Mucosa of rectum (tissue), 2 donors: ENCODE data around the gene OSBPL5.

ENCODE experiments used
- H3K27ac ChIP-seq, 2 donors: one replicate each; pipeline ENCODE4 v1.7.0; 2013; ENCODE audit warnings: inconsistent platforms in 2 of 2, low read depth in 2 of 2, low read length in 2 of 2
- H3K27me3 ChIP-seq, 2 donors: one replicate each; pipeline ENCODE4 v1.7.0; 2013; ENCODE audit warnings: low read length in 2 of 2; ENCODE audit not compliant: control insufficient read depth in 2 of 2, insufficient read depth in 2 of 2
- H3K36me3 ChIP-seq, 2 donors: one replicate each; pipeline ENCODE4 v1.7.0; 2013; ENCODE audit warnings: low read length in 2 of 2; ENCODE audit not compliant: control insufficient read depth in 2 of 2, insufficient read depth in 2 of 2
- H3K4me1 ChIP-seq, 2 donors: one replicate each; pipeline ENCODE4 v1.7.0; 2013; ENCODE audit warnings: low read length in 2 of 2, mild to moderate bottlenecking in 1 of 2; ENCODE audit not compliant: control insufficient read depth in 2 of 2, insufficient read depth in 2 of 2
- H3K4me3 ChIP-seq, 2 donors: one replicate each; pipeline ENCODE4 v1.7.0; 2013; ENCODE audit warnings: low read length in 2 of 2
- H3K9ac ChIP-seq, 2 donors: one replicate each; pipeline ENCODE4 v1.7.0; 2013; ENCODE audit warnings: low read length in 2 of 2, low read depth in 1 of 2, mild to moderate bottlenecking in 1 of 2
- H3K9me3 ChIP-seq, 2 donors: one replicate each; pipeline ENCODE4 v1.7.0; 2013; ENCODE audit warnings: low read length in 2 of 2; ENCODE audit not compliant: control insufficient read depth in 2 of 2
- donor health status: healthy.
- donor health status: Normal muscosa, but diverticular disease.

OSBPL5 gene

DNA sequence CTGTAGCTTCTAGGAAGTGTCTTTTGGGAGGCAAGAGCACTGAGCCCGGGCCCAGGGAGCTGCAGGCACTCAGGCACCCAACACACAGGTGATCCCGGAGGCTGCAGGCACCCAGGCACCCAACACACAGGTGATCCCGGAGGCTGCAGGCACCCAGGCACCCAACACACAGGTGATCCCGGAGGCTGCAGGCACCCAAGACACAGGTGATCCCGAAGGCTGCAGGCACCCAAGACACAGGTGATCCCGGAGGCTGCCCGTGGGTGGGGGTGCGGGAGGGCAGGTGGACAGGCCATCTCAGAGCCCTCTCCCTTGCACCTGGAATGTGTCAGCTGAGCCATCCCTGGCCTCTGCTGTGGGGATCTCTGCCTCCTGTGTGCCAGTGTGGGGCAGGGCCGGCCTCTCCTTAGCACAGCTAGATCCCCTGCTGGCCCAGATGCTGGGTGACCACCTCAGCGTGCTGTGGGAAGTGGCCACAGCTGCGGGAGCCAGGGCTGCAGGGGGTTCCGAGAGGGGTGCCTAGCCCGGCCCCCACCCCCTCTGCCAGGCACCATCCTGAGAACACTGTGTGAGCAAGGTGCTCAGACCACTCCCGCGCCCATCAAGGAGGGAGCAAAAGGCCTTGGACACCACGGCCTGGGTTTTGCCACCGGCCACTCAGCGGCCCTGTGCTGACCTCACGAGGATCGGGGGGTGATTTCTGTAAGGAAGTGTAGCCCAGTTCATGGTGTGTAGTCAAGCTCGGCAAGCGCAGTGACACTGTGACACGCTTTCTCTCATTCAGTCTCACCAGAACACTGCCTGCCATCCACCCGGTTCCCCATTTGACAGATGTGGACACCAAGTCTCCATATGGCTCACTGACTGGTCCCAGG lies 39.3 kb upstream of the OSBPL5 start:
- Histone ChIP-seq H3K27ac (no peak overlapping the region), H3K9ac (no peak overlapping the region), H3K27me3 (peaks cover 9 to 21% of the 10 kb centered on the region in 2 donors), H3K4me3 (no peak overlapping the region), H3K9me3 (no peaks in the 10 kb centered on the region), H3K36me3 (no peaks in the 10 kb centered on the region), H3K4me1 (no peaks in the 10 kb centered on the region)

DNA sequence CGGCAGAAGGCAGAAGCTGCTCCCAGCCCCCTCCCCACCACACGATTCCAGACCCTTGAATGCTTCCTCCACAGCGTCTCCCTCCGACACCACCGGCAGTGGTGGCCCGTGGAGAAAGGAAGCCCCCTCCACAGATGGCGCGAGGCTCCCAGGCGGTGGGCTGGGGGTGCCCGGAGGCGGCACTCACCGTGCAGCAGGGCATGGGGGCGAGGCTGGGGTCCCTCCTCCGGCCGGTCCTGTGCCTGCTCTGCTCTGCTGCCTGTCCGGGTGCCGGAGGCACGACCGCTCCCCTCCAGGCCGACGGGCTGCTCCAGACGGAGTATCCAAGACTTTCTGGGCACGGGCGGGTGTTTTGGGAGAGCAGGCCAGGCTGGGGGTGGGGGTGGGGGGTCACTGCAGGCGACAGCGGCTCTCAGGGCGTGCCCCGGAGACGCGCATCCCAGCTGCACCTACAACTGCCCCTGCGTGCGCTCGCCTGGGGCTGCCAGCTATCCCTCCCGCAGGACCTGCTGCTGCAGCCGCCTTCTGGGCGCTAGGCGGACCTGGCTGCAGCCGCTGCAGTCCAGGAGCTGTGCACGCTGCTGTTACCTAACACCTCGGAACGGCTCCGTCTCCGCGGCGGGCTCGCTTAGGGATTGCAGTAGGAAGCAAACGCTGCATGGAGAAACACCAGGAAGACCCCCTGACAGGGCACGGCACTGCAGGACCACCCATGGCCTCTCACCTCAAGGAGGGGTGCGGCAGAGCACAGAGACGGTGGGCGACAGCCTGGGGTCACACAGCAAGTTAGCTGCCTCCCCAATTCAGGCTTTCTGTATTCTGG lies 38.3 kb upstream of the OSBPL5 start:
- peaks cover 9 to 21% of the 10 kb centered on the region in 2 donors for H3K27me3 ChIP-seq

DNA sequence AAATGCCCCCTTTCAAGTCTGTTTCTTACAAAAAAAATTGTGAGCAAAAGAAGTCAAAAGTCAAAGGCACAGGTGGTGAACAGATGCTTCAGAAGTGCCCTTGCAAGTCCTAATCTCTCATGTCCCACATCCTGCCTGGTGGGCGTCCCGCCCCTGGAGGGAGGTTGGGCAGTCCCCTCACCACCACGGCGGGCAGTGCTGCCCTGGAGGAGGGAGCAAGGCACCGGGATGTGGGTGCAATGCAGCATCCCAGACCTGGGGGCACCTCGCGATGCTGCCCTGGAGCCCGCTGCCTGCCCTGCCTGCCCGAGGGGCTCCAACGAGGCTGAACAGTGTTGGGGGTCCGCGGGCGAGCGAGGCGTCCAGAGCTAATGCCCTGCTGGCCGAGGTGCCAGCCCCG lies 37.6 kb upstream of the OSBPL5 start:
- Histone ChIP-seq H3K36me3 (no peaks in the 10 kb centered on the region), H3K9ac (no peak overlapping the region), H3K27me3 (peaks cover 9 to 21% of the 10 kb centered on the region in 2 donors), H3K4me3 (no peak overlapping the region), H3K9me3 (no peaks in the 10 kb centered on the region), H3K27ac (no peak overlapping the region), H3K4me1 (no peaks in the 10 kb centered on the region)

More for the DNA sequence above, 38.3 kb upstream of the OSBPL5 start:
- no peak overlapping the region for H3K4me3 ChIP-seq
- no peaks in the 10 kb centered on the region for H3K9me3 ChIP-seq
- no peak overlapping the region for H3K9ac ChIP-seq
- no peaks in the 10 kb centered on the region for H3K4me1 ChIP-seq
- H3K27ac ChIP-seq = no peak overlapping the region
- H3K36me3 ChIP-seq = no peaks in the 10 kb centered on the region

DNA sequence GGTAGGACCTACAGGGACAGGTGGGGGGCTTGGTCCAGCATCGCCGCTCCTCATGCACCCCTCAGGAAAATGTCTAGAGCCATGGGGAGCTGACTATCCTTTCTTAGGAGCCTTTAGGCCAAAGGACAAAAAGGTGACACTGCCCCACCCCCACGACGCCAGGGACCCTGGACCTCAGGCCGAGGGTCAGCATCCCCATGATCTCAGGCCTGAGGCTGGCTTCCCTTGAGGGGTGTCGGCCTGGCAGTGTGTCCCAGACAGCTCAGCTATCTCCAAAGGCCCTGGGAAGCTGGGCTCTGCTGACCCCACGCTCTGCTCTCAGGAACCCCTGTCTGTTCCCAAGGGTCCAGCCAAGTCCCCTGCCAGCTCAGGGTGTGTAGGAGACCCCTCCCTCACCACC lies 37.2 kb upstream of the OSBPL5 start:
- Histone ChIP-seq H3K4me3 (no peak overlapping the region), H3K9ac (no peak overlapping the region), H3K9me3 (no peaks in the 10 kb centered on the region), H3K4me1 (no peaks in the 10 kb centered on the region), H3K27ac (no peak overlapping the region), H3K27me3 (peaks cover 9 to 21% of the 10 kb centered on the region in 2 donors), H3K36me3 (no peaks in the 10 kb centered on the region)

DNA sequence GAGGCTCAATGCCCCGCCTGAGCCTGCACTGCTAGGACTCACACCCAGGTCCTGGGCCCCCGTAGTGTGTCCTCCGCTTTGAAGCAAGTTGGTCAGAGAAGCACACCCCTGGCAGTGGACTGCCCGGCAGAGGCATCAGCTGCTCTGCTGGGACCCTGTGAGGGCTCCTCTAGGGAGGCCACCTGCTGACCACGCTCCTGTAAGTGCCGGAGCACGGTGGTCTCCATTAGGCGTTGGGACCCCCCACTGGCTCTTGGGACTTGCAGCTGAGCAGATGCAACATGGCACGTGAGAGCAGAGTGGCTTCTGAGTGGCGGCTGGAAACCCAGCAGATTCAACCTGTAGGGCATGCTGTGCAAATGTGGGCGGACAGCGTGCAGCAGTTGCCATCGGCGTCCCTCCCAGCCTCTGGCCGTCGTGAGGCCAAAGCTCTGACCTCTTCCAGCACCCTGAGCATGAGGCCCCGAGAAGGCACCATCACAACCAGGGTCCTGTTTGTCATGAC lies 36.6 kb upstream of the OSBPL5 start:
- Histone ChIP-seq H3K4me1 (no peaks in the 10 kb centered on the region), H3K27me3 (peaks cover 9 to 21% of the 10 kb centered on the region in 2 donors), H3K9me3 (no peaks in the 10 kb centered on the region), H3K4me3 (no peak overlapping the region), H3K36me3 (no peaks in the 10 kb centered on the region), H3K27ac (no peak overlapping the region), H3K9ac (no peak overlapping the region)

DNA sequence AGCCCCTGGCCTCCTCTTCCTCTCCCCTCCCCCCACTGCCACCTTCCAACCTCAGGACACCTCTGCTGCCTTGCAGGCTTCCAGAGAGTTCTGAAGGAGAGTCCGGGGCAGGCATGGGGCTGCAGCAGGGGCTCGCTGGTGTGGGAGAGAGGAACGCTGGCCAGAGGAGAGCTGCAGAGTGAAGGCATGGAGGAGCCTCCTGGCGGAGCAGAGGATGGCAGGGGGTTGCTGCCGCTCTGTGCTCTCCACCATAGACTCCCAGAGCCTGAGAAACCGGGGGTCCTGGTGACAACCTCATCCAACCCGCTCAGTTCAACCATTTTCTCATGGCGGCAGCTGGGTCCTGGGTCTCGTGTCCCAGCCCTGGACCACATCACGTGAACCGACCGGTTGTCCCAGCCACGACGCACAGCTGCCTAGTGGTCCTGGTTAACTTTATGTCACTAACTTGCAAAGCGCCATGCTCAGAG lies 36.0 kb upstream of the OSBPL5 start:
- no peaks in the 10 kb centered on the region for H3K9me3 ChIP-seq
- no peaks in the 10 kb centered on the region for H3K36me3 ChIP-seq
- no peak overlapping the region for H3K27ac ChIP-seq
- H3K9ac ChIP-seq = no peak overlapping the region
- no peaks in the 10 kb centered on the region for H3K4me1 ChIP-seq
- H3K4me3 ChIP-seq = no peak overlapping the region
- peaks cover 9 to 21% of the 10 kb centered on the region in 2 donors for H3K27me3 ChIP-seq

DNA sequence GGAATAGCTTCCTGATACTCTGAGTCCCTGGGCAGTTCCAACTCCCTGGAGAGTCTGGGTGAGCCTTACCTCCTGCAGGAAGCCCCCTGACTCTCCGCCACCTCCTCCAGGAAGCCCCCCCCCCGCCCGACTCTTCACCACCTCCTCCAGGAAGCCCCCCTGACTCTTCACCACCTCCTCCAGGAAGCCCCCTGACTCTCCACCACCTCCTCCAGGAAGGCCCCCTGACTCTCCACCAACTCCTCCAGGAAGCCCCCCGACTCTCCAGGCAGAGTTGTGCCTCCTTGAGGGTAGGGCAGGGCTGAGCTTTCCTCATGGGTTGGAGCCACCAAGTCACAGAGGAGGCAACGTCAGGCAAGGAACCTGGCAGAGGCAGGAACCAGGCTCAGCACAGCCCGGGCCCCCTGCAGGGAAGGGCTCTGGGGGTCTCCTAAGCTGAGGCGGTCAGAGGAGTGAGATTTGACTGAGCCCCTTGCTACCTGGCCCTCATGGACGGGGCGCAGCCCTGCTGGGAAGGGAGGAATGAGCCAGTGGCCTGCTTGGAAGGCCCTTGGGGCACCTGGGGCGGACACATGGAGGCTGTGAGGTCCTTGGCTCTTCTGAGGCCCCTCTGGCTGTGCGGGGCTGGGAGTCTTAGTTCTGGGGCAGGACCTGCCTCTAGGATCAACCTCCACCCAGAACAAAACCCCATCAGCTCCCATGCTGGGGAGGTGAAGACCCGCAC lies 35.4 kb upstream of the OSBPL5 start:
- Histone ChIP-seq H3K4me1 (no peaks in the 10 kb centered on the region), H3K27me3 (peaks cover 9 to 21% of the 10 kb centered on the region in 2 donors), H3K4me3 (no peak overlapping the region), H3K27ac (no peak overlapping the region), H3K9me3 (no peaks in the 10 kb centered on the region), H3K36me3 (no peaks in the 10 kb centered on the region), H3K9ac (no peak overlapping the region)

DNA sequence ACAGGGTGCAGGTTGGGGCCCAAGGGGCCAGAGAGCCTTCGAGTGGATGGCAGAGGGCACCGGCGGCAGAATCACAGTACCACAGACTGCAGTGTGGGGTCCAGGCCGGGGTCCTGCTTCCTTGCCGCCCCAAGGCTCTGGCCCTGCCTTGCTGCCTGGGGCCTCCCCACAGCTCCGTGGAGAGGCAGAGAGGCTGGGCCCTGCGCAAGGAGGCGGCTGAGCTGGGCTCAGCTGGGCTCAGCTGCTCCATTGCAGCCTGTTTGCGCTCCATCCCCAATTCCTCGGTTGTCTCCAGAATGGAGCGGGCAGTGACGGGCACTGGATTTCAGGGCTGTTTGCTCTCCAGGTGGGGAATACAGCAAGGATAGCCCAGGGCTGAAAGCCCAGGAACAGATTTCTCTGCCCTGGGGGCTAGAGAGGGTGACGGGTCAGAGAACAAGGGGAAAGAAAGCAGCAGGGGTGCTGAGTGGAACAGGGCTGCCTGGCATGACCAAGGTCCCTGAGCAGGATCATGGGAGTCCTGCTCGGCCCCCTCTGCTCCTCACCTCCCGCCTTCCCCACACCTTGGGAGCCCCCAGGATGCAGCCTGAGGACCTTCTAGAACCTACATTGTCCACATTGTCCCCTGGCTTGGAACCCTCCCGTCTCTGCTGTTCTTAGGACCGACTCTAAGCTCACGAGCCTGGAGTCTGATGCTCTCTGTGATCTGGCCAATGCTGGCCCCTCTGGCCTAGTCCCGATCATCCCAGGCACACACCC lies 34.6 kb upstream of the OSBPL5 start:
- no peaks in the 10 kb centered on the region for H3K9me3 ChIP-seq

DNA sequence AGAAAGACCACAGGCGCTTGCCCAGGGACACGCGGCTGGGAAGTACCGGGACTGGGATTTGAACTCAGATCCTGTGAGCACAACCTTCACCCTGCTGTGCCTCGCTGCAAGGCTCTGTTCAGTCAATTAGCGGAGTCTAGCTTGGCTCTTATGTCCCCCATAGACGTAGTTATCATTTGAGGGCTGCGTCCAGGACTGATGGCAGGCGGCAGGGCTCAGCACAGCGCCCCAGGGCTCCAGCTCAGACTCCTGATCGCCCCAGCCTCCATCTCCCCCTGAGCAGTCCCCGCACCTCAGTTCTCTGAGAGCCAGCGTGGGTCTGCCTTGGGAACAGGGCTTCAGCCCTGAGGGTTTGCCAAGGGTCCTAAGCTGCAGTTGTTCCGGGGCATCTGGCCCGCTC lies 33.7 kb upstream of the OSBPL5 start:
- Histone ChIP-seq H3K36me3 (no peaks in the 10 kb centered on the region), H3K27me3 (peaks cover 9 to 20% of the 10 kb centered on the region in 2 donors), H3K9ac (no peak overlapping the region), H3K9me3 (no peaks in the 10 kb centered on the region), H3K27ac (no peak overlapping the region), H3K4me1 (no peaks in the 10 kb centered on the region), H3K4me3 (no peak overlapping the region)

More for the DNA sequence above, 34.6 kb upstream of the OSBPL5 start:
- Histone ChIP-seq H3K27ac (no peak overlapping the region), H3K4me3 (no peak overlapping the region), H3K4me1 (no peaks in the 10 kb centered on the region), H3K9ac (no peak overlapping the region), H3K27me3 (peaks cover 9 to 21% of the 10 kb centered on the region in 2 donors), H3K36me3 (no peaks in the 10 kb centered on the region)
